Esophagus squamous epithelium (tissue), 5 donors: Measurements from ENCODE around the gene TRH. TPM values are rescaled to one million over a fixed set of nuclear protein-coding genes. Genes with fewer than 3 reads are reported as not detected.

ENCODE experiments used
- DNase-seq: peaks from one replicate; lab custom pipeline; 2025; lab: John Stamatoyannopoulos, UW
- H3K27ac ChIP-seq, 4 donors: fragments of 200-600 bp; sonication (generic); one replicate each; pipeline ENCODE4 v1.5.1; 2016 to 2019; ENCODE audit warnings: mild to moderate bottlenecking in 1 of 4
- H3K27me3 ChIP-seq, 4 donors: fragments of 200-600 bp; sonication (generic); 1 replicate in 3 of 4; 2 replicates in 1 of 4; pipeline versions ENCODE4 v1.5.1 to v1.6.0; 2017 to 2021; ENCODE audit warnings: antibody characterized with exemption in 1 of 4
- H3K36me3 ChIP-seq, 3 donors: fragments of 200-600 bp; sonication (generic); one replicate each; pipeline ENCODE4 v1.5.1; 2016 to 2019
- H3K4me1 ChIP-seq, 3 donors: fragments of 200-600 bp; sonication (generic); one replicate each; pipeline ENCODE4 v1.5.1; 2017 to 2019
- H3K4me3 ChIP-seq, 4 donors: fragments of 200-600 bp; sonication (generic); 1 replicate in 3 of 4; 2 replicates in 1 of 4; pipeline ENCODE4 v1.5.1; 2016 to 2019; ENCODE audit warnings: mild to moderate bottlenecking in 2 of 4, moderate library complexity in 1 of 4
- H3K9me3 ChIP-seq, 3 donors: fragments of 200-600 bp; sonication (generic); one replicate each; pipeline ENCODE4 v1.5.1; 2016 to 2019
- POLR2A ChIP-seq, 4 donors: fragments of 450-650 bp; IDR thresholded peaks; one replicate each; pipeline ENCODE4 v1.6.1; 2017; ENCODE audit warnings: antibody characterized with exemption in 4 of 4, mild to moderate bottlenecking in 4 of 4, moderate library complexity in 3 of 4
- WGBS, 2 donors: methylation state at CpG; one replicate each; pipeline ENCODE4 v1.1.5; 2018; 5-methylcytosine and 5-hydroxymethylcytosine counted together
- intact Hi-C: fragments of 100-400 bp; cut with DNase I; formaldehyde crosslinking; loops from one replicate; pipeline ENCODE4 v1.15.0; 2022
- total RNA-seq, 4 donors: library from RNA; depleted of rRNA; stranded (reverse); fragments of >200 nt; gene quantifications; one replicate each; pipeline ENCODE4 v1.1.0, GENCODE V29; 2016
- TF ChIP-seq, protein P1 (sequence below), 6 experiments: fragments of 450-650 bp in 4 of 6; fragments of 200-600 bp in 2 of 6; sonication (generic) in 2 of 6; IDR thresholded peaks; one replicate each; pipeline ENCODE4 v1.5.1; 2016 to 2019; ENCODE audit warnings: antibody characterized with exemption in 6 of 6, mild to moderate bottlenecking in 4 of 6, moderate library complexity in 4 of 6
- donor health status: DM: yes; HTN: yes; CAD: no.

Gene TRH
- total RNA-seq, 4 donors from 2014 or later: not detected

DNA sequence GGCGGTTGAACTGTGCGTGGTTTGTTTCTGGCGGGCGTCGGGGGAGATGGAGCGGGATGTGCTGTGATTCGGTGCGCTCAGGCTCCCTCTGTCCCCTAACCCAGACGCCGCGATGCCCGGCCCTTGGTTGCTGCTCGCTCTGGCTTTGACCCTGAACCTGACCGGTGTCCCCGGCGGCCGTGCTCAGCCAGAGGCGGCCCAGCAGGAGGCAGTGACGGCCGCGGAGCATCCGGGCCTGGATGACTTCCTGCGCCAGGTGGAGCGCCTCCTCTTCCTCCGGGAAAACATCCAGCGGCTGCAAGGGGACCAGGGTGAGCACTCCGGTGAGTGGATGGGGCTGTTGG, 1.2 kb downstream of the TRH start:
- no peak overlapping the region for H3K27ac ChIP-seq
- H3K36me3 ChIP-seq: no peaks in the 10 kb centered on the region
- peaks cover 14 to 19% (median 15%) of the 10 kb centered on the region in 3 donors for H3K4me1 ChIP-seq
- no peaks in the 10 kb centered on the region for H3K9me3 ChIP-seq
- no peak for DNase-seq
- peaks cover 12 to 87% (median 25%) of the 10 kb centered on the region in 4 donors for H3K27me3 ChIP-seq
- no peak for TF ChIP-seq POLR2A (IDR thresholded peaks at IDR 0.05)
- TF ChIP-seq, protein P1, sequence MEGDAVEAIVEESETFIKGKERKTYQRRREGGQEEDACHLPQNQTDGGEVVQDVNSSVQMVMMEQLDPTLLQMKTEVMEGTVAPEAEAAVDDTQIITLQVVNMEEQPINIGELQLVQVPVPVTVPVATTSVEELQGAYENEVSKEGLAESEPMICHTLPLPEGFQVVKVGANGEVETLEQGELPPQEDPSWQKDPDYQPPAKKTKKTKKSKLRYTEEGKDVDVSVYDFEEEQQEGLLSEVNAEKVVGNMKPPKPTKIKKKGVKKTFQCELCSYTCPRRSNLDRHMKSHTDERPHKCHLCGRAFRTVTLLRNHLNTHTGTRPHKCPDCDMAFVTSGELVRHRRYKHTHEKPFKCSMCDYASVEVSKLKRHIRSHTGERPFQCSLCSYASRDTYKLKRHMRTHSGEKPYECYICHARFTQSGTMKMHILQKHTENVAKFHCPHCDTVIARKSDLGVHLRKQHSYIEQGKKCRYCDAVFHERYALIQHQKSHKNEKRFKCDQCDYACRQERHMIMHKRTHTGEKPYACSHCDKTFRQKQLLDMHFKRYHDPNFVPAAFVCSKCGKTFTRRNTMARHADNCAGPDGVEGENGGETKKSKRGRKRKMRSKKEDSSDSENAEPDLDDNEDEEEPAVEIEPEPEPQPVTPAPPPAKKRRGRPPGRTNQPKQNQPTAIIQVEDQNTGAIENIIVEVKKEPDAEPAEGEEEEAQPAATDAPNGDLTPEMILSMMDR (IDR thresholded peaks at IDR 0.05): no peak
- intact Hi-C loops: no loop called here
- 0 to 8% methylated on average over 2 to 5 of the region's 27 CpGs for WGBS, 2 donors
- H3K4me3 ChIP-seq: peak overlapping the region in 3 of 4 donors; percentile 14 to 52 (median 28)

DNA sequence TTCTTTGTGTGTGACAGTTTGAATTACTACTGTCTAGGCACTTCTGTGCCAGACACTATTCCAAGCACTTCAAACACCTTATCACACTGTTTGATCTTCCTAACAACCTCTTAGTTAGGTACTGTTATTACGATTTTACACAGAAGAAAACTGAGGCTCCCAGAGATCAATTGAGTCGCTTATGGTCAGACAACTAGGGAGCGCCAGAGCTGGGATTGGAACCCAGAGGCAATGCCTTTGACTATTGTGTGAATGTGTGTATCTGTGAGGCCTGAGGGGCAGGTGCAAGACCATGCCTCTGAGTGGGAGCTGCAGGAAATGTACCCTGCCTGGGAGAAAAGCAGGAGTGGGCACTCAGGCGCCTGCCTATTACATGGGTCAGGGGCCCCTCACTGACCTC, 1.8 kb downstream of the TRH start:
- WGBS, 2 donors: 81% methylated on average over 4 of the region's 4 CpGs
- H3K27ac ChIP-seq: no peak overlapping the region
- peaks cover 14 to 19% (median 15%) of the 10 kb centered on the region in 3 donors for H3K4me1 ChIP-seq
- H3K36me3 ChIP-seq: no peaks in the 10 kb centered on the region
- no peaks in the 10 kb centered on the region for H3K9me3 ChIP-seq
- no peak for DNase-seq
- H3K4me3 ChIP-seq: no peak overlapping the region
- TF ChIP-seq POLR2A (IDR thresholded peaks at IDR 0.05): no peak
- TF ChIP-seq, protein P1 (IDR thresholded peaks at IDR 0.05): no peak
- peaks cover 12 to 93% (median 25%) of the 10 kb centered on the region in 4 donors for H3K27me3 ChIP-seq
- intact Hi-C loops: no loop called here

- H3K27ac ChIP-seq: no peak overlapping the region
- H3K4me3 ChIP-seq: no peak overlapping the region
- 76 to 96% methylated on average over 2 of the region's 2 CpGs for whole genome bisulfite sequencing, 2 donors
- H3K9me3 ChIP-seq: no peaks in the 10 kb centered on the region
- H3K4me1 ChIP-seq: peaks cover 14 to 19% (median 15%) of the 10 kb centered on the region in 3 donors
- H3K27me3 ChIP-seq: peaks cover 12 to 89% (median 25%) of the 10 kb centered on the region in 4 donors
- no peak for DNase-seq
- no peak for TF ChIP-seq POLR2A (IDR thresholded peaks at IDR 0.05)
- TF ChIP-seq, protein P1 (IDR thresholded peaks at IDR 0.05): no peak
- no peaks in the 10 kb centered on the region for H3K36me3 ChIP-seq
- intact Hi-C loops: no loop called here
Measured at GRCh38 chr3:129978123-129978522, 3.6 kb downstream of the TRH start.

DNA sequence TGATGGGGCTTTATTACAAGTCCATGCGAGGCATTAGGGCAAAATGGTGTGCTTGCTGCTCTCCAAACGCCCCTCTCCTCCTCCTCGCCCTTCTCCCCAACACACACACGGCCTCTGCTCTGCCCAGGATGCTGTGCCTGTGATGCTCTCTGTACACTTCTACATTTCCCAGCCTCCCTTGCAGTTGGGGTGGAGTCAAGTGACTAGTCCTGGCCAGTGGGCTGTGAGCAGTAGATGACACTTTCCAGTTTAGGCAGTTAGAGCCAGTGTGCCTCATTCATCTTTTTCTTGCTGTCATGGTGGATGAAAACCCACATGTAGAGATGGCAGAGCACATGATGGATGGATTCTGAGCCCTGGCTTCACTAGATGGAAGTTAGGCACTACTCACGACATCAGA, 5.4 kb downstream of the TRH start:
- Histone ChIP-seq H3K36me3 (no peaks in the 10 kb centered on the region), H3K27me3 (peaks cover 4 to 74% (median 20%) of the 10 kb centered on the region in 4 donors), H3K27ac (no peak overlapping the region), H3K4me1 (peaks cover 9 to 12% (median 10%) of the 10 kb centered on the region in 3 donors), H3K9me3 (no peaks in the 10 kb centered on the region), H3K4me3 (no peak overlapping the region)
- no peak for TF ChIP-seq POLR2A (IDR thresholded peaks at IDR 0.05)
- TF ChIP-seq, protein P1 (IDR thresholded peaks at IDR 0.05): no peak
- no peak for DNase-seq
- intact Hi-C loops: no loop called here
- WGBS, 2 donors: 73 to 84% methylated on average over 5 of the region's 5 CpGs

DNA sequence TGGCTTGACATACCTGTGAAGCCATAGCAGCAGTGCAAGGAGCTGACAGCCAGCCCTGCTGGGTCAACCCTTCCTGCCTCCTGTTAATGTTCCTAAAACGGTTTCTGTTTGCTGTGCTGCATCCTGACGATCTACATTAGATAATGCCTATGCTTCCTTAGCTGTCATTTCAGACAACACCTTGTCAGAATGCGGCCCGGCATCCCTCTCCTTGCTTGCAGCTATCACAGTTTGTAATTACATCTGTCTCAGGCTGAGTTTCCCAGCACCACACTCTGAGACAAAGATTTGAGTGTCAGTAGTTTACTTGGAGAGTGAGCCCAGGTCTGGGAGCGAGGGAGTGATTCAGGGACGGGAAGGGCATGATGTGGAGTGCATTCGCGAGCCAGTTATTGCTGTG, 9.0 kb downstream of the TRH start:
- Histone ChIP-seq H3K27me3 (peaks cover 0 to 40% (median 0%) of the 10 kb centered on the region in 4 donors), H3K4me3 (no peak overlapping the region), H3K27ac (no peak overlapping the region), H3K4me1 (no peaks in the 10 kb centered on the region), H3K9me3 (no peaks in the 10 kb centered on the region), H3K36me3 (no peaks in the 10 kb centered on the region)
- 75 to 79% methylated on average over 8 of the region's 8 CpGs for WGBS, 2 donors
- intact Hi-C loops: no loop called here
- TF ChIP-seq POLR2A (IDR thresholded peaks at IDR 0.05): no peak
- DNase-seq: no peak

DNA sequence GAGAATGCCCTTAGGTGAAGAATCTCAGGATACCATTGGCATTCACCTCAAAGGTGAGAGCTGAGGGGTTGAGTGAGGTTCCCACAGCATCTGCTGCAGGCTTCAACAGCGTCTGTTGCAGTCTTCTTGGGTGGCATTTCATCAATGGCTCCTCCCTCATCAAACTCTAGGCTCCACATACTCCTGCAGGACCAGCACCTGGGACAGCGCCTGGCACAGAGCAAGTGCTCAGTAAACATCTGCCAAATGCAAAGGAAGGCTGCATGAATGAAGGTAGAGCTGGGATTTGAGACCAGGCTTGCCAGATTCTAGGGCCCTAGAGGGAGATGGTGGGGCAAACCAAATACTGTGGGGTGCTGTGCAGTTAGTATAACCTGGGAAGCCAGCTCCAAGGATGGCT, 9.6 kb downstream of the TRH start:
- Histone ChIP-seq H3K27ac (no peak overlapping the region), H3K9me3 (no peaks in the 10 kb centered on the region), H3K4me1 (no peaks in the 10 kb centered on the region), H3K36me3 (no peaks in the 10 kb centered on the region), H3K27me3 (peaks cover 0 to 34% (median 0%) of the 10 kb centered on the region in 4 donors), H3K4me3 (no peak overlapping the region)
- no peak for DNase-seq
- WGBS, 2 donors: 66 to 67% methylated on average over 1 to 2 of the region's 2 CpGs
- TF ChIP-seq, protein P1 (IDR thresholded peaks at IDR 0.05): no peak
- TF ChIP-seq POLR2A (IDR thresholded peaks at IDR 0.05): no peak
- intact Hi-C loops: no loop called here
